GM23338 (cell line): ENCODE measurements around the gene RAB21. TPM values are rescaled to one million over a fixed set of nuclear protein-coding genes. Genes with fewer than 3 reads are reported as not detected.

ENCODE experiments used
- ATAC-seq: fragments of 200-7000 bp; cut with Tn5 transposase; 3 replicates; pipeline ENCODE4 v1.9.1; 2020
- DNase-seq: peaks from one replicate; pipeline ENCODE4 v3.0.0-alpha.2; 2015; ENCODE audit warnings: low spot score
- H2AFZ ChIP-seq: fragments of 200-600 bp; sonication (generic); 2 replicates; pipeline ENCODE4 v1.8.0; 2016; ENCODE audit warnings: antibody characterized with exemption, mild to moderate bottlenecking, moderate library complexity
- H3F3A ChIP-seq: fragments of 200-600 bp; sonication (generic); replicated peaks from 2 replicates; pipeline ENCODE4 v1.8.0; 2017; ENCODE audit warnings: antibody characterized with exemption, mixed run types, low read depth
- H3K27ac ChIP-seq: fragments of 200-600 bp; sonication (generic); 2 replicates; pipeline ENCODE4 v1.6.1; 2016; ENCODE audit warnings: low read depth
- H3K27me3 ChIP-seq: fragments of 200-600 bp; sonication (generic); 2 replicates; pipeline ENCODE4 v1.8.0; 2016; ENCODE audit warnings: mild to moderate bottlenecking, mixed run types, moderate library complexity; ENCODE audit not compliant: insufficient read depth
- H3K36me3 ChIP-seq: fragments of 200-600 bp; sonication (generic); 2 replicates; pipeline ENCODE4 v1.8.0; 2016; ENCODE audit warnings: mild to moderate bottlenecking; ENCODE audit not compliant: insufficient read depth
- H3K4me1 ChIP-seq: fragments of 200-600 bp; sonication (generic); 2 replicates; pipeline ENCODE4 v1.8.0; 2016; ENCODE audit warnings: mild to moderate bottlenecking, moderate library complexity; ENCODE audit not compliant: insufficient read depth
- H3K4me2 ChIP-seq: fragments of 200-600 bp; sonication (generic); 2 replicates; pipeline ENCODE4 v1.7.1; 2017; ENCODE audit warnings: mixed run types
- H3K4me3 ChIP-seq: fragments of 200-600 bp; sonication (generic); 2 replicates; pipeline ENCODE4 v1.6.1; 2016; ENCODE audit warnings: mixed run types
- H3K79me2 ChIP-seq: fragments of 200-600 bp; sonication (generic); replicated peaks from 2 replicates; pipeline ENCODE4 v1.8.0; 2017; ENCODE audit warnings: mild to moderate bottlenecking; ENCODE audit not compliant: insufficient read depth
- H3K9me2 ChIP-seq: fragments of 200-600 bp; sonication (generic); 2 replicates; pipeline ENCODE4 v1.8.0; 2017; ENCODE audit not compliant: insufficient read depth
- H4K20me1 ChIP-seq: fragments of 200-600 bp; sonication (generic); replicated peaks from 2 replicates; pipeline ENCODE4 v1.8.0; 2017; ENCODE audit warnings: mild to moderate bottlenecking; ENCODE audit not compliant: insufficient read depth
- H3K27ac Mint-ChIP-seq: 2 replicates; pipeline ENCODE4 v1.8.0; 2020; ENCODE audit warnings: inconsistent platforms, mild to moderate bottlenecking, moderate library complexity, mixed read lengths
- H3K27me3 Mint-ChIP-seq: 3 replicates; pipeline ENCODE4 v1.8.0; 2022; ENCODE audit warnings: low read depth, mild to moderate bottlenecking, moderate library complexity, mixed read lengths, inconsistent platforms; ENCODE audit not compliant: insufficient read depth, poor library complexity
- H3K36me3 Mint-ChIP-seq: 3 replicates; pipeline ENCODE4 v1.8.0; 2021; ENCODE audit warnings: low read depth, mild to moderate bottlenecking, inconsistent platforms, moderate library complexity, mixed read lengths
- H3K4me1 Mint-ChIP-seq: 3 replicates; pipeline ENCODE4 v1.8.0; 2020; ENCODE audit warnings: mild to moderate bottlenecking, inconsistent platforms, mixed read lengths
- H3K4me3 Mint-ChIP-seq: 3 replicates; pipeline ENCODE4 v1.8.0; 2021; ENCODE audit warnings: moderate library complexity, mild to moderate bottlenecking, inconsistent platforms, mixed read lengths
- H3K9me3 Mint-ChIP-seq: 3 replicates; pipeline ENCODE4 v1.8.0; 2020; ENCODE audit warnings: moderate library complexity, mild to moderate bottlenecking, inconsistent platforms, mixed read lengths
- CREB1 ChIP-seq: fragments of 250-450 bp; sonication (Bioruptor Pico); IDR thresholded peaks from 2 replicates; pipeline ENCODE4 v1.5.0; 2020; ENCODE audit warnings: low read depth, mild to moderate bottlenecking, moderate library complexity
- CTCF ChIP-seq, 2 experiments: fragments of 200-600 bp in 1 of 2; sonication (generic) in 1 of 2; conservative IDR thresholded peaks; 2 replicates each; pipeline versions ENCODE4 v1.5.1 to v1.6.1; 2016 to 2017; ENCODE audit warnings: antibody characterized with exemption in 2 of 2, low read depth in 2 of 2, mild to moderate bottlenecking in 2 of 2, moderate library complexity in 1 of 2
- EZH2phosphoT487 ChIP-seq: fragments of 200-600 bp; sonication (generic); IDR thresholded peaks from one replicate; pipeline ENCODE4 v1.8.1; 2018; ENCODE audit warnings: antibody characterized with exemption; ENCODE audit not compliant: unreplicated experiment
- JUNB ChIP-seq: IDR thresholded peaks from one replicate; pipeline ENCODE4 v1.6.1; 2016; ENCODE audit warnings: antibody characterized with exemption; ENCODE audit not compliant: unreplicated experiment
- POLR2AphosphoS5 ChIP-seq: IDR thresholded peaks from 2 replicates; pipeline ENCODE4 v1.6.1; 2016; ENCODE audit warnings: antibody characterized with exemption, low read depth
- REST ChIP-seq: IDR thresholded peaks from one replicate; pipeline ENCODE4 v1.6.1; 2018; ENCODE audit warnings: antibody characterized with exemption; ENCODE audit not compliant: unreplicated experiment
- STAT1 ChIP-seq: IDR thresholded peaks from one replicate; pipeline ENCODE4 v1.6.1; 2016; ENCODE audit warnings: antibody characterized with exemption; ENCODE audit not compliant: unreplicated experiment
- ZNF462 ChIP-seq: fragments of 250-450 bp; sonication (Bioruptor Pico); IDR thresholded peaks from 2 replicates; pipeline ENCODE4 v1.5.0; 2020; ENCODE audit warnings: mild to moderate bottlenecking, moderate library complexity
- polyA plus RNA-seq: library from polyadenylated mRNA; unstranded; fragments of >200 nt; fragmentation: Nextera tagmentation; extraction: Ambion mirVana; gene quantifications from 2 replicates; pipeline ENCODE4 v1.2.1, GENCODE V29; 2016
- total RNA-seq: library from RNA; depleted of rRNA; stranded (reverse); fragments of >200 nt; shearing (Covaris generic); gene quantifications from 2 replicates; pipeline ENCODE4 v1.2.3, GENCODE V29; 2014

RAB21 gene
- total and polyA plus RNA-seq, 2 experiments from 2014 or later, result 9.8 to 27.2 TPM

GRCh38 chr12:71763677-71764379 is 9.2 kb downstream of the RAB21 start:
- H3K36me3 Mint-ChIP-seq, result peaks cover 12% of the 10 kb centered on the region
- Histone ChIP-seq H3K79me2 (peaks cover 100% of the 10 kb centered on the region), H3K4me2 (no peak overlapping the region), H3F3A (no peaks in the 10 kb centered on the region), H3K36me3 (no peaks in the 10 kb centered on the region), H3K27ac (no peak overlapping the region), H3K4me1 (0 out of 2 replicates have a peak, but pooled peaks cover 4% of the 10 kb centered on the region), H3K9me2 (no peaks in the 10 kb centered on the region), H2AFZ (no peak overlapping the region), H3K4me3 (no peak overlapping the region), H3K27me3 (no peaks in the 10 kb centered on the region), H4K20me1 (peaks cover 21% of the 10 kb centered on the region; the same call in 1 of the 2 replicates)
- TF ChIP-seq JUNB, result no peak
- DNase-seq (no peak), ATAC-seq (no peak)
- H3K9me3 Mint-ChIP-seq, result no peaks in the 10 kb centered on the region
- no peaks in the 10 kb centered on the region for H3K27me3 Mint-ChIP-seq
- H3K4me3 Mint-ChIP-seq, result no peak overlapping the region
- H3K4me1 Mint-ChIP-seq, result peaks cover 20% of the 10 kb centered on the region; the same call in 2 of the 3 replicates
- no peak overlapping the region for H3K27ac Mint-ChIP-seq

- H3K36me3 Mint-ChIP-seq, result peaks cover 2% of the 10 kb centered on the region; the same call in 2 of the 3 replicates
- Histone ChIP-seq H3K4me1 (no peaks in the 10 kb centered on the region), H3K4me3 (no peak overlapping the region), H3F3A (no peaks in the 10 kb centered on the region), H3K79me2 (peaks cover 100% of the 10 kb centered on the region), H3K36me3 (no peaks in the 10 kb centered on the region), H4K20me1 (peaks cover 22% of the 10 kb centered on the region; the same call in 1 of the 2 replicates), H3K4me2 (no peak overlapping the region), H3K27ac (no peak overlapping the region), H3K9me2 (no peaks in the 10 kb centered on the region), H2AFZ (no peak overlapping the region), H3K27me3 (no peaks in the 10 kb centered on the region)
- H3K9me3 Mint-ChIP-seq, result no peaks in the 10 kb centered on the region
- DNase-seq (no peak), ATAC-seq (no peak)
- peaks cover 13% of the 10 kb centered on the region; the same call in 2 of the 3 replicates for H3K4me1 Mint-ChIP-seq
- no peaks in the 10 kb centered on the region for H3K27me3 Mint-ChIP-seq
- no peak overlapping the region for H3K4me3 Mint-ChIP-seq
- H3K27ac Mint-ChIP-seq, result no peak overlapping the region
- TF ChIP-seq REST, result no peak
- no peak for TF ChIP-seq CREB1 (CRISPR knock-in tag)
- no peak for TF ChIP-seq STAT1
- no peak for TF ChIP-seq JUNB
- TF ChIP-seq POLR2AphosphoS5, result no peak
- no peak for TF ChIP-seq CTCF (conservative IDR thresholded peaks at IDR 0.05; ENCODE audit: low read depth in 2 of 2)
- TF ChIP-seq EZH2phosphoT487, result no peak
- no peak for TF ChIP-seq ZNF462 (CRISPR knock-in tag)
These were observed 10.1 kb downstream of the RAB21 start for GRCh38 chr12:71764587-71765321.
